HCT116 (cell line): Measurements from ENCODE around the gene RFC1. TPM values are rescaled to one million over a fixed set of nuclear protein-coding genes. Genes with fewer than 3 reads are reported as not detected.

Experiments used
- ATAC-seq: fragments of 200-7000 bp; cut with Tn5 transposase; 2 replicates; pipeline ENCODE4 v1.9.1; 2020; ENCODE audit warnings: mild to moderate bottlenecking, moderate library complexity
- BruUV-seq: library from RNA; stranded (reverse); fragments of 400-500 nt; replicated peaks from 2 replicates; lab custom pipeline; 2021; lab: Mats Ljungman, UMichigan
- CTCF ChIA-PET: fragments of 300-600 bp; sonication (Branson Sonifier 250); formaldehyde crosslinking; loops from one replicate; lab custom pipeline; 2021; ENCODE audit warnings: antibody characterized with exemption; lab: Charles Lee
- POLR2A ChIA-PET: fragments of 300-600, 350-600 bp; sonication (Branson Sonifier 250); formaldehyde crosslinking; loops from one replicate; lab custom pipeline; 2021; ENCODE audit warnings: antibody characterized with exemption; lab: Charles Lee
- RAD21 ChIA-PET, 2 experiments: fragments of 300-600 bp; sonication (Branson Sonifier 250); formaldehyde crosslinking; loops; one replicate each; lab custom pipeline; 2023; ENCODE audit warnings: low total read pairs in 2 of 2; ENCODE audit not compliant: uncharacterized antibody in 2 of 2, unreplicated experiment in 2 of 2, low non-redundant PET in 1 of 2; lab: Charles Lee
- DNase-seq: peaks from one replicate; pipeline ENCODE4 v3.0.0-alpha.2; 2010; ENCODE audit warnings: low read depth, low spot score
- H2AFZ ChIP-seq: fragments of 200-600 bp; shearing (Covaris generic), sonication (generic); 2 replicates; pipeline ENCODE4 v1.6.1; 2017; ENCODE audit warnings: low read depth, mixed run types, mixed read lengths, antibody characterized with exemption, low read length; ENCODE audit not compliant: poor library complexity, severe bottlenecking
- H3K27ac ChIP-seq: 2 replicates; pipeline ENCODE4 v1.5.1; 2012; ENCODE audit warnings: low read depth, low read length
- H3K27me3 ChIP-seq: fragments of 200-600 bp; sonication (generic); 2 replicates; pipeline ENCODE4 v1.6.1; 2016; ENCODE audit warnings: mixed run types, low read length, mixed read lengths; ENCODE audit not compliant: insufficient read depth
- H3K36me3 ChIP-seq, 2 experiments: fragments of 200-500 bp in 1 of 2; fragments of 200-600 bp in 1 of 2; sonication (Bioruptor generic) in 1 of 2; sonication (generic) in 1 of 2; 2 replicates each; pipeline versions ENCODE4 v1.5.1 to v1.6.1; 2014 to 2016; ENCODE audit warnings: low read length in 2 of 2, inconsistent platforms in 1 of 2, mixed read lengths in 1 of 2, mixed run types in 1 of 2; ENCODE audit not compliant: insufficient read depth in 2 of 2, control insufficient read depth in 1 of 2
- H3K4me1 ChIP-seq, 2 experiments: fragments of 200-600 bp in 1 of 2; sonication (generic) in 1 of 2; 2 replicates each; pipeline versions ENCODE4 v1.5.1 to v1.6.1; 2012 to 2017; ENCODE audit warnings: low read length in 2 of 2, inconsistent platforms in 1 of 2, mild to moderate bottlenecking in 1 of 2, mixed read lengths in 1 of 2, mixed run types in 1 of 2, moderate library complexity in 1 of 2; ENCODE audit not compliant: insufficient read depth in 2 of 2, control insufficient read depth in 1 of 2
- H3K4me2 ChIP-seq: fragments of 200-600 bp; sonication (generic); 2 replicates; pipeline ENCODE4 v1.6.1; 2017; ENCODE audit warnings: mixed run types, low read length, mixed read lengths
- H3K4me3 ChIP-seq, 2 experiments: fragments of 200-600 bp in 1 of 2; sonication (generic) in 1 of 2; replicated peaks in 1 of 2; 2 replicates each; pipeline ENCODE4 v1.5.1; 2011 to 2016; ENCODE audit warnings: low read length in 2 of 2, control low read depth in 1 of 2, low read depth in 1 of 2, mild to moderate bottlenecking in 1 of 2, mixed read lengths in 1 of 2, mixed run types in 1 of 2
- H3K79me2 ChIP-seq: fragments of 200-600 bp; sonication (generic); 2 replicates; pipeline ENCODE4 v1.6.1; 2017; ENCODE audit warnings: mild to moderate bottlenecking, mixed run types, low read length, moderate library complexity, mixed read lengths; ENCODE audit not compliant: insufficient read depth
- H3K9ac ChIP-seq: fragments of 200-600 bp; sonication (generic); 2 replicates; pipeline ENCODE4 v1.6.1; 2016; ENCODE audit warnings: low read length, mixed read lengths
- H3K9me2 ChIP-seq: fragments of 200-600 bp; sonication (generic), shearing (Covaris generic); 2 replicates; pipeline ENCODE4 v1.6.1; 2017; ENCODE audit warnings: mixed run types, mild to moderate bottlenecking, moderate library complexity; ENCODE audit not compliant: insufficient read depth
- H3K9me3 ChIP-seq, 2 experiments: fragments of 200-500 bp in 1 of 2; fragments of 200-600 bp in 1 of 2; sonication (Bioruptor generic) in 1 of 2; sonication (generic) in 1 of 2; 2 replicates each; pipeline ENCODE4 v1.6.1; 2014 to 2017; ENCODE audit warnings: low read length in 2 of 2, mixed read lengths in 2 of 2, inconsistent platforms in 1 of 2, low read depth in 1 of 2, mild to moderate bottlenecking in 1 of 2, mixed run types in 1 of 2, moderate library complexity in 1 of 2; ENCODE audit not compliant: control insufficient read depth in 1 of 2, insufficient read depth in 1 of 2
- H4K20me1 ChIP-seq: fragments of 200-600 bp; sonication (generic), shearing (Covaris generic); 2 replicates; pipeline ENCODE4 v1.6.1; 2017; ENCODE audit warnings: mixed run types, mild to moderate bottlenecking, moderate library complexity; ENCODE audit not compliant: insufficient read depth
- CBX3 ChIP-seq: IDR thresholded peaks from 2 replicates; pipeline ENCODE4 v1.6.1; 2012; ENCODE audit warnings: low read depth
- EGR1 ChIP-seq: IDR thresholded peaks from 2 replicates; pipeline ENCODE4 v1.6.1; 2012; ENCODE audit warnings: low read depth
- EZH2phosphoT487 ChIP-seq: fragments of 200-600 bp; IDR thresholded peaks from 2 replicates; pipeline ENCODE4 v1.6.1; 2018; ENCODE audit warnings: antibody characterized with exemption, borderline replicate concordance
- FOSL1 ChIP-seq: IDR thresholded peaks from 2 replicates; pipeline ENCODE4 v1.6.1; 2012; ENCODE audit warnings: low read depth
- JUND ChIP-seq: IDR thresholded peaks from 2 replicates; pipeline ENCODE4 v1.6.1; 2012
- YY1 ChIP-seq: IDR thresholded peaks from 2 replicates; pipeline ENCODE4 v1.6.1; 2011; ENCODE audit warnings: low read length, low read depth, moderate library complexity, mild to moderate bottlenecking; ENCODE audit not compliant: insufficient replicate concordance; ENCODE audit errors: extremely low read depth
- ZNF274 ChIP-seq: fragments of 200-500 bp; sonication (Bioruptor generic); IDR thresholded peaks from 2 replicates; pipeline ENCODE4 v1.6.1; 2014; ENCODE audit warnings: mild to moderate bottlenecking, low read depth, low read length, inconsistent platforms
- intact Hi-C: fragments of 100-400 bp; cut with micrococcal nuclease; formaldehyde crosslinking; loops from 2 replicates; pipeline ENCODE4 v1.10.0; 2022
- total RNA-seq: library from RNA; stranded (reverse); gene quantifications from one replicate; pipeline ENCODE4 v1.2.1, GENCODE V29; 2021; ENCODE audit not compliant: unreplicated experiment
- TF ChIP-seq, protein P1 (sequence below), 3 experiments: fragments of 200-600 bp in 1 of 3; sonication (generic) in 1 of 3; IDR thresholded peaks in 2 of 3; conservative IDR thresholded peaks in 1 of 3; 2 replicates each; pipeline ENCODE4 v1.5.1; 2012 to 2017; ENCODE audit warnings: low read depth in 2 of 3, low read length in 2 of 3, antibody characterized with exemption in 1 of 3, borderline replicate concordance in 1 of 3, control low read depth in 1 of 3, mild to moderate bottlenecking in 1 of 3, mixed read lengths in 1 of 3, mixed run types in 1 of 3, moderate library complexity in 1 of 3; ENCODE audit not compliant: insufficient read depth in 1 of 3
- TF ChIP-seq, protein P2 (sequence below): IDR thresholded peaks from 2 replicates; pipeline ENCODE4 v1.6.1; 2011; ENCODE audit warnings: mild to moderate bottlenecking, low read length, moderate library complexity; ENCODE audit not compliant: insufficient replicate concordance; ENCODE audit errors: extremely low read depth

RFC1 gene
- total RNA-seq, 1 experiment from 2014 or later, result 52.3 TPM

DNA sequence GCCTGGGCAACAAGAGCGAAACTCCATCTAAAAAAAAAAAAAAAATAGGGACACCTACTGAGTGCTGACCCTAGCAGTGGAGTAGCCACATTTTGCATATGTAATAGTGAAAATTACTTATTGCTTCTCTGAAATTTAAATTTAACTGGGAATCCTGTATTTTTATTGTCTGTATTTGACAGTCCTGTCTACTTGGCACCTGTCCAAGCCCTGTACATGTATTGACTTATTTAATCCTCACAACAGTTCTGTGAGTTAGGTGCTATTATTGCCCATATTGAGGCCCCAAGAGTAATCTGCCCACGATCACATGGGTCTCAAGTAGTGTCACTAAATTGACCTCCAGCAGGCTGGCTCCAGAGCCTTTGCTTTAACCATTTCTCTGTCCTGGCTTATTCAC lies 102.3 kb downstream of the RFC1 start:
- Histone ChIP-seq H2AFZ (no peak overlapping the region), H3K9ac (no peak overlapping the region), H4K20me1 (no peaks in the 10 kb centered on the region), H3K36me3 (no peaks in the 10 kb centered on the region), H3K4me3 (no peak overlapping the region), H3K79me2 (no peaks in the 10 kb centered on the region), H3K4me1 (peaks cover 0 to 4% of the 10 kb centered on the region in 2 experiments; a peak in 1 of 4 replicates), H3K9me3 (no peaks in the 10 kb centered on the region), H3K27me3 (no peaks in the 10 kb centered on the region), H3K9me2 (no peaks in the 10 kb centered on the region), H3K4me2 (no peak overlapping the region), H3K27ac (no peak overlapping the region)
- intact Hi-C loops, result no loop called here
- BruUV-seq, result no TSS peak
- no peak for TF ChIP-seq ZNF274
- TF ChIP-seq YY1, result no peak
- TF ChIP-seq EGR1, result no peak
- TF ChIP-seq, protein P1, sequence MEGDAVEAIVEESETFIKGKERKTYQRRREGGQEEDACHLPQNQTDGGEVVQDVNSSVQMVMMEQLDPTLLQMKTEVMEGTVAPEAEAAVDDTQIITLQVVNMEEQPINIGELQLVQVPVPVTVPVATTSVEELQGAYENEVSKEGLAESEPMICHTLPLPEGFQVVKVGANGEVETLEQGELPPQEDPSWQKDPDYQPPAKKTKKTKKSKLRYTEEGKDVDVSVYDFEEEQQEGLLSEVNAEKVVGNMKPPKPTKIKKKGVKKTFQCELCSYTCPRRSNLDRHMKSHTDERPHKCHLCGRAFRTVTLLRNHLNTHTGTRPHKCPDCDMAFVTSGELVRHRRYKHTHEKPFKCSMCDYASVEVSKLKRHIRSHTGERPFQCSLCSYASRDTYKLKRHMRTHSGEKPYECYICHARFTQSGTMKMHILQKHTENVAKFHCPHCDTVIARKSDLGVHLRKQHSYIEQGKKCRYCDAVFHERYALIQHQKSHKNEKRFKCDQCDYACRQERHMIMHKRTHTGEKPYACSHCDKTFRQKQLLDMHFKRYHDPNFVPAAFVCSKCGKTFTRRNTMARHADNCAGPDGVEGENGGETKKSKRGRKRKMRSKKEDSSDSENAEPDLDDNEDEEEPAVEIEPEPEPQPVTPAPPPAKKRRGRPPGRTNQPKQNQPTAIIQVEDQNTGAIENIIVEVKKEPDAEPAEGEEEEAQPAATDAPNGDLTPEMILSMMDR (IDR thresholded peaks at IDR 0.05 in 2 of 3, conservative IDR thresholded peaks at IDR 0.05 in 1 of 3; ENCODE audit: borderline replicate concordance in 1 of 3, insufficient read depth in 1 of 3, low read depth in 2 of 3, low read length in 2 of 3), result no peak
- no peak for TF ChIP-seq EZH2phosphoT487
- no peak for TF ChIP-seq CBX3
- no peak for TF ChIP-seq JUND
- no peak for TF ChIP-seq FOSL1
- TF ChIP-seq, protein P2, sequence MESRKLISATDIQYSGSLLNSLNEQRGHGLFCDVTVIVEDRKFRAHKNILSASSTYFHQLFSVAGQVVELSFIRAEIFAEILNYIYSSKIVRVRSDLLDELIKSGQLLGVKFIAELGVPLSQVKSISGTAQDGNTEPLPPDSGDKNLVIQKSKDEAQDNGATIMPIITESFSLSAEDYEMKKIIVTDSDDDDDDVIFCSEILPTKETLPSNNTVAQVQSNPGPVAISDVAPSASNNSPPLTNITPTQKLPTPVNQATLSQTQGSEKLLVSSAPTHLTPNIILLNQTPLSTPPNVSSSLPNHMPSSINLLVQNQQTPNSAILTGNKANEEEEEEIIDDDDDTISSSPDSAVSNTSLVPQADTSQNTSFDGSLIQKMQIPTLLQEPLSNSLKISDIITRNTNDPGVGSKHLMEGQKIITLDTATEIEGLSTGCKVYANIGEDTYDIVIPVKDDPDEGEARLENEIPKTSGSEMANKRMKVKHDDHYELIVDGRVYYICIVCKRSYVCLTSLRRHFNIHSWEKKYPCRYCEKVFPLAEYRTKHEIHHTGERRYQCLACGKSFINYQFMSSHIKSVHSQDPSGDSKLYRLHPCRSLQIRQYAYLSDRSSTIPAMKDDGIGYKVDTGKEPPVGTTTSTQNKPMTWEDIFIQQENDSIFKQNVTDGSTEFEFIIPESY, result no peak
- ChIA-PET POLR2A (no interaction called here), RAD21 (no interaction called here), CTCF (no interaction called here)
- DNase-seq (no peak), ATAC-seq (no peak)
